Measurements from ENCODE around the gene TTC12.

Gene TTC12

GRCh38 chr11:113407163-113407562 is 92.8 kb downstream of the TTC12 start:
- DNase-seq (ENCODE audit: low read depth), result no peak
- in situ Hi-C loops (cut with HindIII; ENCODE audit: low sequenced_read_pairs), result no loop called here
- no peak for TF ChIP-seq CTCF (IDR thresholded peaks at IDR 0.05; ENCODE audit: low read depth, low read length, missing control alignments)
- H3K4me3 ChIP-seq (ENCODE audit: low read depth, low read length), result no peak overlapping the region

- H3K4me3 ChIP-seq (ENCODE audit: low read depth, low read length), result no peak overlapping the region
- no peak for TF ChIP-seq CTCF (IDR thresholded peaks at IDR 0.05; ENCODE audit: low read depth, low read length, missing control alignments)
- in situ Hi-C loops (cut with HindIII; ENCODE audit: low sequenced_read_pairs), result no loop called here
- DNase-seq (ENCODE audit: low read depth), result no peak
Measured at GRCh38 chr11:113408206-113408605, 93.8 kb downstream of the TTC12 start.

- H3K4me3 ChIP-seq (ENCODE audit: low read depth, low read length), result no peak overlapping the region
- no peak for TF ChIP-seq CTCF (IDR thresholded peaks at IDR 0.05; ENCODE audit: low read depth, low read length, missing control alignments)
- in situ Hi-C loops (cut with HindIII; ENCODE audit: low sequenced_read_pairs), result no loop called here
- no peak for DNase-seq (ENCODE audit: low read depth)
Measured at GRCh38 chr11:113408887-113409286, 94.5 kb downstream of the TTC12 start.

DNA sequence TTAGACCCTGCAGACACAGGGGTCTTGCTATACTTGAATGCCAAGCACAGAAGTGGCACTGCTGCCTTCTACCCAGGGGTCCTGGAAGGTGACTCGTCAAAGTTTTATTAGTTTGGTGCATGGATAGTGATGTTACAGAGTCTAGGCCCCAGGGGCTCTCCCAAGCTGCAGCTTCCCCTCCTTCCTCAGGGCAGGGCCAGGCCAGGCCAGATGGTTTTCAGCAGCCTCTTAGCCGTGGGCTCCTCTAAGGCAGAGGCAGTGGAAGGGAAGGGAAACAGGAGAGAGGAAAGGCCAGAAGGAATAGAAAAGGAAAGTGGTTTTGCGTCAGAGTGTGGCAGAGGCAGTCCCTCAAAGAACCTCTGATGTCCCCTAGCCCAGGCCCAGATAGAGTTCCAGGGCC is 95.1 kb downstream of the TTC12 start:
- in situ Hi-C loops (cut with HindIII; ENCODE audit: low sequenced_read_pairs), result no loop called here

GRCh38 chr11:113410414-113411135 is 96.2 kb downstream of the TTC12 start:
- in situ Hi-C loops (cut with HindIII; ENCODE audit: low sequenced_read_pairs), result no loop called here
- no peak for DNase-seq (ENCODE audit: low read depth)
- TF ChIP-seq CTCF (IDR thresholded peaks at IDR 0.05; ENCODE audit: low read depth, low read length, missing control alignments), result no peak
- no peak overlapping the region for H3K4me3 ChIP-seq (ENCODE audit: low read depth, low read length)

More for the DNA sequence above, 95.1 kb downstream of the TTC12 start:
- H3K4me3 ChIP-seq (ENCODE audit: low read depth, low read length), result no peak overlapping the region
- no peak for DNase-seq (ENCODE audit: low read depth)
- TF ChIP-seq CTCF (IDR thresholded peaks at IDR 0.05; ENCODE audit: low read depth, low read length, missing control alignments), result no peak

DNA sequence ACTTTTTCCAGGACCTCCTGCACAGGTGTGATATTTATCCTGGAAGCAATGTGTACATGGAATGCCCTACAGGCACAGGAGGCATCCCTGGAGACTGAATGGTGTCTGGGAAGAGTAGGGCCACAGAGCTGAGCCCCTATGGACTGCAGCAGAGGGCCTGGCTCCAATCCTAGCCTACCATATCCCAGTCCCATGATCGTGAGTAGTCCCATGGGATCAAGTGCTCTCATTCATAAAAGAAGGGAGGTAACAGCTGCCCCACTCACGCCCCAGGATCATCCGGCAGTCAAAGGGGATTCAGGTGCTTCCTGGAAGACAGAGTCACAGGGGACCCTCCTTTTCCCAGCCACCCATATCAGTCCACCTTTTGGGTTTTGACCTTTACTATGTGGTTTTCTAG is 97.2 kb downstream of the TTC12 start:
- TF ChIP-seq CTCF (IDR thresholded peaks at IDR 0.05; ENCODE audit: low read depth, low read length, missing control alignments), result no peak
- DNase-seq (ENCODE audit: low read depth), result no peak
- in situ Hi-C loops (cut with HindIII; ENCODE audit: low sequenced_read_pairs), result no loop called here
- H3K4me3 ChIP-seq (ENCODE audit: low read depth, low read length), result no peak overlapping the region
